HCT116 (cell line): Measurements from ENCODE around the gene PGM3. TPM values are rescaled to one million over a fixed set of nuclear protein-coding genes. Genes with fewer than 3 reads are reported as not detected.

Source experiments
- ATAC-seq: fragments of 200-7000 bp; cut with Tn5 transposase; 2 replicates; pipeline ENCODE4 v1.9.1; 2020; ENCODE audit warnings: mild to moderate bottlenecking, moderate library complexity
- BruUV-seq: library from RNA; stranded (reverse); fragments of 400-500 nt; replicated peaks from 2 replicates; lab custom pipeline; 2021; lab: Mats Ljungman, UMichigan
- CTCF ChIA-PET: fragments of 300-600 bp; sonication (Branson Sonifier 250); formaldehyde crosslinking; loops from one replicate; lab custom pipeline; 2021; ENCODE audit warnings: antibody characterized with exemption; lab: Charles Lee
- POLR2A ChIA-PET: fragments of 300-600, 350-600 bp; sonication (Branson Sonifier 250); formaldehyde crosslinking; loops from one replicate; lab custom pipeline; 2021; ENCODE audit warnings: antibody characterized with exemption; lab: Charles Lee
- RAD21 ChIA-PET, 2 experiments: fragments of 300-600 bp; sonication (Branson Sonifier 250); formaldehyde crosslinking; loops; one replicate each; lab custom pipeline; 2023; ENCODE audit warnings: low total read pairs in 2 of 2; ENCODE audit not compliant: uncharacterized antibody in 2 of 2, unreplicated experiment in 2 of 2, low non-redundant PET in 1 of 2; lab: Charles Lee
- DNase-seq: peaks from one replicate; pipeline ENCODE4 v3.0.0-alpha.2; 2010; ENCODE audit warnings: low read depth, low spot score
- H2AFZ ChIP-seq: fragments of 200-600 bp; shearing (Covaris generic), sonication (generic); 2 replicates; pipeline ENCODE4 v1.6.1; 2017; ENCODE audit warnings: low read depth, mixed run types, mixed read lengths, antibody characterized with exemption, low read length; ENCODE audit not compliant: poor library complexity, severe bottlenecking
- H3K27ac ChIP-seq: 2 replicates; pipeline ENCODE4 v1.5.1; 2012; ENCODE audit warnings: low read depth, low read length
- H3K27me3 ChIP-seq: fragments of 200-600 bp; sonication (generic); 2 replicates; pipeline ENCODE4 v1.6.1; 2016; ENCODE audit warnings: mixed run types, low read length, mixed read lengths; ENCODE audit not compliant: insufficient read depth
- H3K36me3 ChIP-seq, 2 experiments: fragments of 200-500 bp in 1 of 2; fragments of 200-600 bp in 1 of 2; sonication (Bioruptor generic) in 1 of 2; sonication (generic) in 1 of 2; 2 replicates each; pipeline versions ENCODE4 v1.5.1 to v1.6.1; 2014 to 2016; ENCODE audit warnings: low read length in 2 of 2, inconsistent platforms in 1 of 2, mixed read lengths in 1 of 2, mixed run types in 1 of 2; ENCODE audit not compliant: insufficient read depth in 2 of 2, control insufficient read depth in 1 of 2
- H3K4me1 ChIP-seq, 2 experiments: fragments of 200-600 bp in 1 of 2; sonication (generic) in 1 of 2; 2 replicates each; pipeline versions ENCODE4 v1.5.1 to v1.6.1; 2012 to 2017; ENCODE audit warnings: low read length in 2 of 2, inconsistent platforms in 1 of 2, mild to moderate bottlenecking in 1 of 2, mixed read lengths in 1 of 2, mixed run types in 1 of 2, moderate library complexity in 1 of 2; ENCODE audit not compliant: insufficient read depth in 2 of 2, control insufficient read depth in 1 of 2
- H3K4me2 ChIP-seq: fragments of 200-600 bp; sonication (generic); 2 replicates; pipeline ENCODE4 v1.6.1; 2017; ENCODE audit warnings: mixed run types, low read length, mixed read lengths
- H3K4me3 ChIP-seq, 2 experiments: fragments of 200-600 bp in 1 of 2; sonication (generic) in 1 of 2; replicated peaks in 1 of 2; 2 replicates each; pipeline ENCODE4 v1.5.1; 2011 to 2016; ENCODE audit warnings: low read length in 2 of 2, control low read depth in 1 of 2, low read depth in 1 of 2, mild to moderate bottlenecking in 1 of 2, mixed read lengths in 1 of 2, mixed run types in 1 of 2
- H3K79me2 ChIP-seq: fragments of 200-600 bp; sonication (generic); 2 replicates; pipeline ENCODE4 v1.6.1; 2017; ENCODE audit warnings: mild to moderate bottlenecking, mixed run types, low read length, moderate library complexity, mixed read lengths; ENCODE audit not compliant: insufficient read depth
- H3K9ac ChIP-seq: fragments of 200-600 bp; sonication (generic); 2 replicates; pipeline ENCODE4 v1.6.1; 2016; ENCODE audit warnings: low read length, mixed read lengths
- H3K9me2 ChIP-seq: fragments of 200-600 bp; sonication (generic), shearing (Covaris generic); 2 replicates; pipeline ENCODE4 v1.6.1; 2017; ENCODE audit warnings: mixed run types, mild to moderate bottlenecking, moderate library complexity; ENCODE audit not compliant: insufficient read depth
- H3K9me3 ChIP-seq, 2 experiments: fragments of 200-500 bp in 1 of 2; fragments of 200-600 bp in 1 of 2; sonication (Bioruptor generic) in 1 of 2; sonication (generic) in 1 of 2; 2 replicates each; pipeline ENCODE4 v1.6.1; 2014 to 2017; ENCODE audit warnings: low read length in 2 of 2, mixed read lengths in 2 of 2, inconsistent platforms in 1 of 2, low read depth in 1 of 2, mild to moderate bottlenecking in 1 of 2, mixed run types in 1 of 2, moderate library complexity in 1 of 2; ENCODE audit not compliant: control insufficient read depth in 1 of 2, insufficient read depth in 1 of 2
- H4K20me1 ChIP-seq: fragments of 200-600 bp; sonication (generic), shearing (Covaris generic); 2 replicates; pipeline ENCODE4 v1.6.1; 2017; ENCODE audit warnings: mixed run types, mild to moderate bottlenecking, moderate library complexity; ENCODE audit not compliant: insufficient read depth
- ATF3 ChIP-seq: IDR thresholded peaks from 2 replicates; pipeline ENCODE4 v1.6.1; 2012
- CEBPB ChIP-seq: IDR thresholded peaks from 2 replicates; pipeline ENCODE4 v1.6.1; 2012; ENCODE audit warnings: low read depth
- CTCF ChIP-seq, 3 experiments: fragments of 200-600 bp in 1 of 3; sonication (generic) in 1 of 3; IDR thresholded peaks in 2 of 3; conservative IDR thresholded peaks in 1 of 3; 2 replicates each; pipeline ENCODE4 v1.5.1; 2012 to 2017; ENCODE audit warnings: low read depth in 2 of 3, low read length in 2 of 3, antibody characterized with exemption in 1 of 3, borderline replicate concordance in 1 of 3, control low read depth in 1 of 3, mild to moderate bottlenecking in 1 of 3, mixed read lengths in 1 of 3, mixed run types in 1 of 3, moderate library complexity in 1 of 3; ENCODE audit not compliant: insufficient read depth in 1 of 3
- EGR1 ChIP-seq: IDR thresholded peaks from 2 replicates; pipeline ENCODE4 v1.6.1; 2012; ENCODE audit warnings: low read depth
- ELF1 ChIP-seq: IDR thresholded peaks from 2 replicates; pipeline ENCODE4 v1.6.1; 2012; ENCODE audit warnings: low read depth, borderline replicate concordance
- EZH2phosphoT487 ChIP-seq: fragments of 200-600 bp; IDR thresholded peaks from 2 replicates; pipeline ENCODE4 v1.6.1; 2018; ENCODE audit warnings: antibody characterized with exemption, borderline replicate concordance
- FOSL1 ChIP-seq: IDR thresholded peaks from 2 replicates; pipeline ENCODE4 v1.6.1; 2012; ENCODE audit warnings: low read depth
- JUND ChIP-seq: IDR thresholded peaks from 2 replicates; pipeline ENCODE4 v1.6.1; 2012
- POLR2A ChIP-seq: IDR thresholded peaks from 2 replicates; pipeline ENCODE4 v1.7.0; 2011; ENCODE audit warnings: borderline replicate concordance; ENCODE audit not compliant: insufficient read depth, insufficient read length; ENCODE audit errors: extremely low read depth
- POLR2AphosphoS5 ChIP-seq: IDR thresholded peaks from 2 replicates; pipeline ENCODE4 v1.6.1; 2011; ENCODE audit warnings: mild to moderate bottlenecking, low read depth, low read length, moderate library complexity
- RAD21 ChIP-seq: IDR thresholded peaks from 2 replicates; pipeline ENCODE4 v1.6.1; 2012; ENCODE audit warnings: low read depth, mild to moderate bottlenecking
- SIN3A ChIP-seq: IDR thresholded peaks from 2 replicates; pipeline ENCODE4 v1.6.1; 2012; ENCODE audit warnings: low read depth
- SP1 ChIP-seq: IDR thresholded peaks from 2 replicates; pipeline ENCODE4 v1.6.1; 2012; ENCODE audit warnings: low read depth
- TCF7L2 ChIP-seq: IDR thresholded peaks from 2 replicates; pipeline ENCODE4 v1.7.0; 2011; ENCODE audit warnings: borderline replicate concordance, inconsistent platforms; ENCODE audit not compliant: insufficient read depth, insufficient read length; ENCODE audit errors: extremely low read depth
- YY1 ChIP-seq: IDR thresholded peaks from 2 replicates; pipeline ENCODE4 v1.6.1; 2011; ENCODE audit warnings: low read length, low read depth, moderate library complexity, mild to moderate bottlenecking; ENCODE audit not compliant: insufficient replicate concordance; ENCODE audit errors: extremely low read depth
- ZBTB33 ChIP-seq: IDR thresholded peaks from 2 replicates; pipeline ENCODE4 v1.6.1; 2011; ENCODE audit warnings: mild to moderate bottlenecking, low read length, moderate library complexity; ENCODE audit not compliant: insufficient replicate concordance; ENCODE audit errors: extremely low read depth
- ZFX ChIP-seq: fragments of 450-650 bp; IDR thresholded peaks from 2 replicates; pipeline ENCODE4 v1.6.1; 2017
- ZNF274 ChIP-seq: fragments of 200-500 bp; sonication (Bioruptor generic); IDR thresholded peaks from 2 replicates; pipeline ENCODE4 v1.6.1; 2014; ENCODE audit warnings: mild to moderate bottlenecking, low read depth, low read length, inconsistent platforms
- intact Hi-C: fragments of 100-400 bp; cut with micrococcal nuclease; formaldehyde crosslinking; loops from 2 replicates; pipeline ENCODE4 v1.10.0; 2022
- total RNA-seq: library from RNA; stranded (reverse); gene quantifications from one replicate; pipeline ENCODE4 v1.2.1, GENCODE V29; 2021; ENCODE audit not compliant: unreplicated experiment
- TF ChIP-seq, protein P1 (sequence below): IDR thresholded peaks from 2 replicates; pipeline ENCODE4 v1.6.1; 2012
- TF ChIP-seq, protein P2 (sequence below): IDR thresholded peaks from 2 replicates; pipeline ENCODE4 v1.6.1; 2012; ENCODE audit warnings: low read depth

Gene PGM3
- total RNA-seq, 1 experiment from 2014 or later: 63.5 TPM

DNA sequence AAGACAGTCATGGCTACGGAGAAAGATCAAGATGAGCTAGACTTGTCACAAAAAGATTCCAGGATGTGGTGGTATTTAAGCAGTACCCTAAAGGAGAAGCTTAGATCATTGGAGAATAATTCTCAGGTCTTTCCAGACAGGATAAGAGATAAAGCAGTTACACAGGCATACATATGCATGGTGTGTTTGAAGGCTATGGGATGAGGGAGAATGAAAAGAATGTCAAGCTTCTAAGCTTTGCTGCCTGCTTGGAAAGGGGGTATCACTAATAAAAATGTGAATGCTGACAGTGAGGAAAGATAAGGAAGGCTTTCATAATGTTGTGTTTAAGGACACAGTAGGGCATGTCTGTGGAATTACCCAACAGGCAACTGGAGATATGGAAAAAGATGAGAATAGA, 28.2 kb upstream of the PGM3 start:
- Histone ChIP-seq H3K4me1 (no peaks in the 10 kb centered on the region; a peak in 1 of 4 replicates), H3K9me3 (no peaks in the 10 kb centered on the region), H2AFZ (no peak overlapping the region), H3K9me2 (no peaks in the 10 kb centered on the region), H3K9ac (no peak overlapping the region), H3K79me2 (no peaks in the 10 kb centered on the region), H3K36me3 (no peaks in the 10 kb centered on the region; a peak in 1 of 4 replicates), H4K20me1 (no peaks in the 10 kb centered on the region), H3K4me2 (no peak overlapping the region), H3K27ac (no peak overlapping the region), H3K27me3 (no peaks in the 10 kb centered on the region), H3K4me3 (no peak overlapping the region)
- RAD21 ChIA-PET: no interaction called here
- no TSS peak for BruUV-seq
- DNase-seq: no peak
- intact Hi-C loops: loop anchor here (5.0 kb wide), 1 partner anchor 196 kb away; no protein-coding TSS in a partner anchor
- TF ChIP-seq ZFX: no peak
- TF ChIP-seq, protein P1, sequence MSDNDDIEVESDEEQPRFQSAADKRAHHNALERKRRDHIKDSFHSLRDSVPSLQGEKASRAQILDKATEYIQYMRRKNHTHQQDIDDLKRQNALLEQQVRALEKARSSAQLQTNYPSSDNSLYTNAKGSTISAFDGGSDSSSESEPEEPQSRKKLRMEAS: no peak
- TF ChIP-seq JUND: no peak
- no peak for TF ChIP-seq YY1
- TF ChIP-seq, protein P2, sequence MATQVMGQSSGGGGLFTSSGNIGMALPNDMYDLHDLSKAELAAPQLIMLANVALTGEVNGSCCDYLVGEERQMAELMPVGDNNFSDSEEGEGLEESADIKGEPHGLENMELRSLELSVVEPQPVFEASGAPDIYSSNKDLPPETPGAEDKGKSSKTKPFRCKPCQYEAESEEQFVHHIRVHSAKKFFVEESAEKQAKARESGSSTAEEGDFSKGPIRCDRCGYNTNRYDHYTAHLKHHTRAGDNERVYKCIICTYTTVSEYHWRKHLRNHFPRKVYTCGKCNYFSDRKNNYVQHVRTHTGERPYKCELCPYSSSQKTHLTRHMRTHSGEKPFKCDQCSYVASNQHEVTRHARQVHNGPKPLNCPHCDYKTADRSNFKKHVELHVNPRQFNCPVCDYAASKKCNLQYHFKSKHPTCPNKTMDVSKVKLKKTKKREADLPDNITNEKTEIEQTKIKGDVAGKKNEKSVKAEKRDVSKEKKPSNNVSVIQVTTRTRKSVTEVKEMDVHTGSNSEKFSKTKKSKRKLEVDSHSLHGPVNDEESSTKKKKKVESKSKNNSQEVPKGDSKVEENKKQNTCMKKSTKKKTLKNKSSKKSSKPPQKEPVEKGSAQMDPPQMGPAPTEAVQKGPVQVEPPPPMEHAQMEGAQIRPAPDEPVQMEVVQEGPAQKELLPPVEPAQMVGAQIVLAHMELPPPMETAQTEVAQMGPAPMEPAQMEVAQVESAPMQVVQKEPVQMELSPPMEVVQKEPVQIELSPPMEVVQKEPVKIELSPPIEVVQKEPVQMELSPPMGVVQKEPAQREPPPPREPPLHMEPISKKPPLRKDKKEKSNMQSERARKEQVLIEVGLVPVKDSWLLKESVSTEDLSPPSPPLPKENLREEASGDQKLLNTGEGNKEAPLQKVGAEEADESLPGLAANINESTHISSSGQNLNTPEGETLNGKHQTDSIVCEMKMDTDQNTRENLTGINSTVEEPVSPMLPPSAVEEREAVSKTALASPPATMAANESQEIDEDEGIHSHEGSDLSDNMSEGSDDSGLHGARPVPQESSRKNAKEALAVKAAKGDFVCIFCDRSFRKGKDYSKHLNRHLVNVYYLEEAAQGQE: no peak
- no peak for TF ChIP-seq EZH2phosphoT487
- TF ChIP-seq EGR1: no peak
- TF ChIP-seq SIN3A: no peak
- TF ChIP-seq ATF3: no peak
- no peak for TF ChIP-seq RAD21
- TF ChIP-seq CTCF (IDR thresholded peaks at IDR 0.05 in 2 of 3, conservative IDR thresholded peaks at IDR 0.05 in 1 of 3; ENCODE audit: borderline replicate concordance in 1 of 3, insufficient read depth in 1 of 3, low read depth in 2 of 3, low read length in 2 of 3): no peak
- no peak for TF ChIP-seq FOSL1
- TF ChIP-seq ELF1: no peak
- TF ChIP-seq TCF7L2: no peak
- TF ChIP-seq POLR2AphosphoS5: no peak
- TF ChIP-seq POLR2A: no peak
- no peak for TF ChIP-seq ZBTB33
- no peak for TF ChIP-seq SP1
- no peak for TF ChIP-seq CEBPB
- no peak for TF ChIP-seq ZNF274
- POLR2A ChIA-PET: no interaction called here
- no peak for ATAC-seq
- CTCF ChIA-PET: interaction anchor here (1.6 to 4.4 kb wide), 4 partner anchors 11 to 292 kb away, joined by 3 to 55 read pairs (median 9); partner anchors contain the start of genes PRSS35 and UBE3D
